Measurements from ENCODE around the gene ERAL1. TPM values are rescaled to one million over a fixed set of nuclear protein-coding genes. Genes with fewer than 3 reads are reported as not detected.
"Not testable (repeated sequence)": the region's sequence is repeated elsewhere in the genome, so short reads cannot be mapped to it uniquely, and the experiment has no call there.

The ERAL1 gene
- total RNA-seq, 2 donors from 2014 or later = 55.9 to 105 TPM

DNA sequence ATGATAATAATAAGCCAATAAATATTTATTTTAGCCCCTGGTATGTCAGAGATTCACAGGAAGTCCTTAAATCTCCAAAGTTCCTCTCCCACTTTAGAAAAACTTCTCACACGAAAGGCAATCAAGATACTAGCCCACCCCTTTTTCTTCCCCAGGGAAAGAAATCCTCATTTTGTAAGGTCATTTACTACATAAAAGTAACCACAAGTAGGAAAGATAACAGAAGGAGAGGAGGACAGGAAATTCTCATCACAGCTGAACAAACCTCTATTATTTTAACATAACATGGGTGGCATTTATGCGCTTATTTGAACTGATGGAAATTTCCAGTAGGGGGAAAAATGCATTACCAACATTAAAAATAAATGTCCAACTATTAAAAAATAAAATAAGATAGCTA lies 15.6 kb upstream of the ERAL1 start:
- no peaks in the 10 kb centered on the region for H3K9me3 Mint-ChIP-seq
- H3K36me3 Mint-ChIP-seq = peaks cover 11% of the 10 kb centered on the region
- no peak for DNase-seq (ENCODE audit: low spot score)
- ATAC-seq = no peak
- peaks cover 16 to 18% of the 10 kb centered on the region in 2 donors for H3K4me1 Mint-ChIP-seq (ENCODE audit: low read depth in 2 of 2)
- H3K27ac Mint-ChIP-seq = no peak overlapping the region
- H3K4me3 Mint-ChIP-seq = no peak overlapping the region
- no peaks in the 10 kb centered on the region for H3K27me3 Mint-ChIP-seq

DNA sequence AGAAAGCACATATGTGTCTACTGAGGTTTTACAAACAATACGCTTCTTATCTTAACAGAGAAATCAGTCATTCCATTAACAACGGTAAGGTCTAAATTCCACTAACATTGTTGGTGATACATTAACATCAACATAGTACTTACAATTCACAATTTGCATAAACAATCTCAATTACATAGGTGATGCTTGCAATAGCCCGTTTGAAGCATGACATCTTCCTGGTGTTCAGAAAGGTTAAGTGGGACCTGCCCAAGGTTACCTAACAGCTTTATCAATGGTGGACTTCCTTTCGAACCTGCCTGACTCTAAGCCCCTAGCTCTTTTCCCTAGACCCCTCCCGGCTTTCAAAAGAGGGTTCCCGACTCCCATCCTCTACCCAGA lies 12.9 kb upstream of the ERAL1 start:
- no peaks in the 10 kb centered on the region for H3K9me3 Mint-ChIP-seq
- peaks cover 7% of the 10 kb centered on the region for H3K36me3 Mint-ChIP-seq
- no peaks in the 10 kb centered on the region for H3K27me3 Mint-ChIP-seq
- peak in 1 of 2 donors; percentile 2 for ATAC-seq
- H3K4me3 Mint-ChIP-seq = peak overlapping the region; percentile 100
- peaks cover 10% of the 10 kb centered on the region in 2 donors for H3K4me1 Mint-ChIP-seq (ENCODE audit: low read depth in 2 of 2)
- no peak for DNase-seq (ENCODE audit: low spot score)
- H3K27ac Mint-ChIP-seq = peak overlapping the region; percentile 93 to 98

DNA sequence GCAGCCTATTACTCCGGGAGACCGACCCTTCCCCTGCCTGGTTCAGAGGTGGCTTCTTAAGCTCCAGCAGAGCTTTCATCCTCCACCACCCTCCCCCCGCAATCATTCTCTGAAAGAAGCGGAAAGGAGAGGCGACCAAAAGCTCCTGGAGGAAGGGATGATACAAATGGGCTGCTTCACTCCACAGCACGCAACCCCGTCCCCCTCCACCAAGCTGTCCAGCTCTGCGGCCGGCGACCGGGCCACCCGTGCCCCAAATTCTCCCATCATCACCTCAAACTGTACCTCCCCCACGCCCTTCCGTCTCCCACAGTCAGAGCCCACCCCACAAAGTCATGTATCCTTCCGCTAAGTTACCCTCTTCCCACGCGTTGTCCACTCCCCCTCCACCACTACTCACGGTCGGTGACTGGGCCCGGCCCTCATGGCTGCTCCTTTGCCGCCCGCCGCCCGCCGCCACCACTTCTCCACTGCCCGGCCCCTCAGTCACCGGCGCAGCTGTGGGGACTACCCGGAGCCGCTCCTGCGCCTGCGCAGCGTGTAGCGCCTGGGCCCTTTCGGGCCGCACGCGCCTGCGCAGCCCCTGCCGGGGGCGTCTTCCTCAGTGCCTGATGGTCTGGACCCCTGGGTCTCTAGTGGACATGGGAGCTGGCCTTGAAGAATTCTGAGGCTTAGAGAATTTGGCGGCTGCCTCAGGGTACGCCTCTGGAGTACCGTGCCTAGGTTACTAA lies 12.4 kb upstream of the ERAL1 start, which contains the start of gene FAM222B:
TSS of gene FAM222B (minus strand) at position 509 of the 731 bp plus-strand sequence. CDS start 76,123 bp downstream, outside the sequence.
- no peaks in the 10 kb centered on the region for H3K9me3 Mint-ChIP-seq
- peaks cover 10% of the 10 kb centered on the region in 2 donors for H3K4me1 Mint-ChIP-seq (ENCODE audit: low read depth in 2 of 2)
- H3K27me3 Mint-ChIP-seq = no peaks in the 10 kb centered on the region
- peak within 1 kb of the TSS; percentile 93 to 98 for H3K27ac Mint-ChIP-seq
- peak within 1 kb of the TSS; percentile 100 for H3K4me3 Mint-ChIP-seq
- peak; percentile 95 for DNase-seq (ENCODE audit: low spot score)
- peaks cover 7% of the 10 kb centered on the region for H3K36me3 Mint-ChIP-seq
- ATAC-seq = peak; percentile 99

DNA sequence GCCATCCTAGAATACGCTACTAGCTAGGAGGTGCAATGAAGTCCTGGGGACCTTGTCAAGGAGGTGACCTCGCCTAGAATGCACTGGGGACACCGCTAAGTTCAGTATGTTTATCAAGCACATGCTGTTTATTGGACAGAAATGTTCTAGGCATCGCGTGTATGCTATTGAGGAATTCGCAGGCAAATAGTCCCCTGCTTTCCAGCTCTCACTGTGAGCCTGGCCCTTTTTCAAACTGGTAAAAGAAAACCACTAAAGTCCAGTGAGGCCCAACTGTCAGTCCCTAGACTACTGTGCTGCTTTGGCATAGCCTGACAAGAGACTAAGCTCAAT lies 11.0 kb upstream of the ERAL1 start:
- ATAC-seq = no peak
- no peak for DNase-seq (ENCODE audit: low spot score)
- Mint-ChIP-seq H3K27ac (peak overlapping the region in 1 of 2 donors; percentile 98), H3K27me3 (no peaks in the 10 kb centered on the region), H3K4me1 (ENCODE audit: low read depth in 2 of 2) (peaks cover 10% of the 10 kb centered on the region in 2 donors), H3K9me3 (no peaks in the 10 kb centered on the region), H3K36me3 (peaks cover 7% of the 10 kb centered on the region), H3K4me3 (peak overlapping the region; percentile 34)

DNA sequence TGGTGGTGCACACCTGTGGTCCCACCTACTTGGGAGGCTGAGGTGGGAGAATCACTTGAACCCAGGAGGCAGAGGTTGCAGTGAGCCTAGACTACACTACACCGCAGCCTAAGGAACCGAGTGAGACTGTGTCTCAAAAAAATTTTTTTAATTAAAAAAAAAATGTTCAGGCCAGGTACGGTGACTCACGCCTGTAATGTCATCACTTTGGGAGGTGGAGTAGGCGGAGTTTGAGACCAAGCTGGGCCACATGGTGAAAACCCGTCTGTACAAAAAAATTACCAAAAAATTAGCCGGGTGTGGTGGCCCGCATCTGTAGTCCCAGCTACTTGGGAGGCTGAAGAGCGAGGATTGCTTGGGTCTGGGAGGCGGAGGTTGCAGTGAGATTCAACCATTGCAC lies 8.6 kb upstream of the ERAL1 start:
- Mint-ChIP-seq H3K27me3 (no peaks in the 10 kb centered on the region), H3K4me1 (ENCODE audit: low read depth in 2 of 2) (peaks cover 10 to 13% of the 10 kb centered on the region in 2 donors), H3K36me3 (peaks cover 7% of the 10 kb centered on the region), H3K4me3 (no peak overlapping the region), H3K9me3 (no peaks in the 10 kb centered on the region), H3K27ac (no peak overlapping the region)
- DNase-seq (ENCODE audit: low spot score) = peak; percentile 2
- no peak for ATAC-seq

DNA sequence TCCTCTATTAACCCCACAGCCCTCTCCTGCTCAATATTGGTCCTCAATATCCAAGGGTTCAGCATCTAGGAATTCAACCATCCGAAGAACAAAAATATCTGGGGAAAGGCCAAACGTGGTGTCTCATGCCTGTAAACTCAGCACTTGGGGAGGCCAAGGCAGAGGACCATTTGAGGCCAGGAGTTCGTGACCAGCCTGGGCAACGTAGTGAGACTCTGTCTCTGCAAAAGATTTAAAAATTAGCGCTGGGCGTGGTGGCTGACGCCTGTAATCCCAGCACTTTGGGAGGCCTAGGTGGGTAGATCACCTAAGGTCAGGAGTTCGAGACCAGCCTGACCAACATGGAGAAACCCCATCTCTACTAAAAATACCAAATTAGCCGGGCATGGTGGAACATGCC lies 8.1 kb upstream of the ERAL1 start:
- DNase-seq (ENCODE audit: low spot score); H3K27ac Mint-ChIP-seq; H3K27me3 Mint-ChIP-seq; H3K4me3 Mint-ChIP-seq; H3K9me3 Mint-ChIP-seq; ATAC-seq; H3K36me3 Mint-ChIP-seq: not testable (repeated sequence)
- peaks cover 8 to 12% of the 10 kb centered on the region in 2 donors for H3K4me1 Mint-ChIP-seq (ENCODE audit: low read depth in 2 of 2)

DNA sequence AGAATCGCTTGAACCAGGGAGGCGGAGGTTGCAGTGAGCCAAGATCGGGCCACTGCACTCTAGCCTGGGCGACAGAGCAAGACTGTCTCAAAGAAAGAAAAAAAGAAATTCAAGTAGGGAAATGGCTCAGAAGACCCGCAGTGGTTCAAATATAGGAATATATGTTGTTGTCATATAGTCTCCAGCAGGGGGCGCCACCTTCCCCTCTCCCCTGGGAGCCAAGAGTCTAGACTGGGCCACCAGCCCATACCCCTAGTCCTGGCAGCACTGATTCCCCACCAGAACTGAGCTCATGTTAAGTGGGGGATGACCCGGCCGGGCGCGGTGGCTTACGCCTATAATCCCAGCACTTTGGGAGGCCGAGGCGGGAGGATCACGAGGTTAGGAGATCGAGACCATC lies 6.1 kb upstream of the ERAL1 start:
- not testable (repeated sequence) for H3K27me3 Mint-ChIP-seq; H3K4me3 Mint-ChIP-seq; H3K4me1 Mint-ChIP-seq (ENCODE audit: low read depth in 2 of 2); H3K36me3 Mint-ChIP-seq; H3K27ac Mint-ChIP-seq; H3K9me3 Mint-ChIP-seq
- peak; percentile 72 for DNase-seq (ENCODE audit: low spot score)
- peak; percentile 77 to 83 for ATAC-seq

DNA sequence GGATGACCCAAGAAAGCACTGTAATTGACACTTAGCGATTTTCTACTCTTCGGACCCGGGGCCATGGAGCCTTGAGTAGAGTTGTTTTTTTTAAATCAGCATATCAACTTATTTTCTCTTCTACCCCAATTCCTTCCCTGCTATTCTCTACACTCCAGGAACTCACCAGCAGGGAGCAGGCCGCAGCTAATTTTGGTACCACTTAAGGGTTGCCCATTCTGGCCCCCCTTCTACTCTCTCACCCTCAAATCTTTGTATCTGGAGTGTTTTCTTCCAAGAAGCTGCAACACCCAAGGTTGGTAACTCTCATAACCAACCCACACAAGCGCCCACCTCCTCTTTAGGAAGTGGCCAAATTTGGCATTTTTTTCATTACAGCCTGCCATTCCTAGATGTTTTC lies 5.5 kb upstream of the ERAL1 start:
- DNase-seq (ENCODE audit: low spot score) (peak; percentile 20), ATAC-seq (no peak)
- Mint-ChIP-seq H3K4me3 (no peak overlapping the region), H3K27ac (no peak overlapping the region), H3K9me3 (no peaks in the 10 kb centered on the region), H3K4me1 (ENCODE audit: low read depth in 2 of 2) (peaks cover 0 to 3% of the 10 kb centered on the region in 2 donors), H3K27me3 (no peaks in the 10 kb centered on the region), H3K36me3 (no peaks in the 10 kb centered on the region)

DNA sequence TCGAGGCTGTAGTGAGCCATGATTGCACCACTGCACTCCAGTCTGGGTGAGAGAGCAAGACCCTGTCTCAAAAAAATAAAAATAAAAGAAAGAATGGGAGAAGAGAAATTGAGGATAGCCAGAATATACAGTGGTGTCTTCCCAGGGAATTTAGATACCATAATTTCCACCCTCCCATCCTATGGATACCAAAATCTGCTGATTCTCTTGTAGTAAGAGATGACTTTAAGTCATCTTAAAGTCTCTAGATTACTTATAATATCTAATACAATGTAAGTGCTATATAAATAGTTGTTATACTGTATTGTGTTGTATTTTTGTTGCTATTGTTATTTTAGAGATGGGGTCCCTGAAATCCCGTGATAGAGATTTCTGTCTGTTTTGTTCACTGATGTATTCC lies 1.5 kb upstream of the ERAL1 start:
- DNase-seq (ENCODE audit: low spot score) (no peak), ATAC-seq (no peak)
- H3K9me3 Mint-ChIP-seq = no peaks in the 10 kb centered on the region
- peaks cover 11 to 21% of the 10 kb centered on the region in 2 donors for H3K4me1 Mint-ChIP-seq (ENCODE audit: low read depth in 2 of 2)
- H3K36me3 Mint-ChIP-seq = no peaks in the 10 kb centered on the region
- H3K27ac Mint-ChIP-seq = peak overlapping the region in 1 of 2 donors; percentile 97
- no peak overlapping the region for H3K4me3 Mint-ChIP-seq
- no peaks in the 10 kb centered on the region for H3K27me3 Mint-ChIP-seq

DNA sequence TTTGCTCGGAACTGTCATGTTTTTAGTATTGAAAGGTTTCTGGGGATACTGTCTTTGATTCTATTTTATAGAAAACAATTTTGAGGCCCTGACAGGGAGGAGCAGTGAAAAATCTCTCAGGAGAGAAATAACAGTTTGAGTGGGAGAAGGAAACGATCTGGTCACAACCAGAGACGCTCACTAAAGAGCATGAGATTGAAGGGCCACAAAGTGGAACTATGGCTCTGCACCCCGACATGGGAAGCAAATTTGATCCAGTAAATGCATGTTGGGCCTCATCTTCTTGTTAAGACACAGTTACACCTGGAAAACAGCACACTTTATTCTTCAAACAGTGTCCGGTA lies 492 bp downstream of the ERAL1 start:
- Mint-ChIP-seq H3K36me3 (no peaks in the 10 kb centered on the region), H3K27me3 (no peaks in the 10 kb centered on the region), H3K9me3 (no peaks in the 10 kb centered on the region), H3K27ac (peak overlapping the region; percentile 88 to 97), H3K4me1 (ENCODE audit: low read depth in 2 of 2) (peaks cover 11 to 21% of the 10 kb centered on the region in 2 donors), H3K4me3 (peak overlapping the region; percentile 95)
- DNase-seq (ENCODE audit: low spot score) (no peak), ATAC-seq (no peak)

DNA sequence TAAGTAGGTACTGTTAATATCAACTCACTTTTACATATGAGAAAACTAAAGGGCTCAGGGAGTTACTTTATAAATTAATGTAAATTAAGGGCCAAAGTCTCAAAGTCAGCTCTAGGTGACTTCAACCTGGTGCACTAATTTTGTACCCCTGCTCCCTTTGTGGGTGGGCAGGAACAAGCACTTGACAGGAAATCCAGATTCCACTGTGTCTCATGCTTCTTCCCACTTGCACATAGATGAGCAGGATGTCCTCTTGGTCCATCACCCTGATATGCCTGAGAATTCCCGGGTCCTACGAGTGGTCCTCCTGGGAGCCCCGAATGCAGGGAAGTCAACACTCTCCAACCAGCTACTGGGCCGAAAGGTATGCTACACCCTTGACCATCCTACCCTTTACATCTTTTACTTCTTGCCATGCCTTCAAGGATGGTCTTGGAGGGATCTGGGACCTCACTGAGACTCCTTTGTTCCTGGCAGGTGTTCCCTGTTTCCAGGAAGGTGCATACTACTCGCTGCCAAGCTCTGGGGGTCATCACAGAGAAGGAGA lies 1.3 kb downstream of the ERAL1 start:
- DNase-seq (ENCODE audit: low spot score) = no peak
- H3K36me3 Mint-ChIP-seq = no peaks in the 10 kb centered on the region
- no peak for ATAC-seq
- no peaks in the 10 kb centered on the region for H3K9me3 Mint-ChIP-seq
- peaks cover 11 to 21% of the 10 kb centered on the region in 2 donors for H3K4me1 Mint-ChIP-seq (ENCODE audit: low read depth in 2 of 2)
- H3K27me3 Mint-ChIP-seq = no peaks in the 10 kb centered on the region
- H3K27ac Mint-ChIP-seq = no peak overlapping the region
- H3K4me3 Mint-ChIP-seq = peak overlapping the region; percentile 95

DNA sequence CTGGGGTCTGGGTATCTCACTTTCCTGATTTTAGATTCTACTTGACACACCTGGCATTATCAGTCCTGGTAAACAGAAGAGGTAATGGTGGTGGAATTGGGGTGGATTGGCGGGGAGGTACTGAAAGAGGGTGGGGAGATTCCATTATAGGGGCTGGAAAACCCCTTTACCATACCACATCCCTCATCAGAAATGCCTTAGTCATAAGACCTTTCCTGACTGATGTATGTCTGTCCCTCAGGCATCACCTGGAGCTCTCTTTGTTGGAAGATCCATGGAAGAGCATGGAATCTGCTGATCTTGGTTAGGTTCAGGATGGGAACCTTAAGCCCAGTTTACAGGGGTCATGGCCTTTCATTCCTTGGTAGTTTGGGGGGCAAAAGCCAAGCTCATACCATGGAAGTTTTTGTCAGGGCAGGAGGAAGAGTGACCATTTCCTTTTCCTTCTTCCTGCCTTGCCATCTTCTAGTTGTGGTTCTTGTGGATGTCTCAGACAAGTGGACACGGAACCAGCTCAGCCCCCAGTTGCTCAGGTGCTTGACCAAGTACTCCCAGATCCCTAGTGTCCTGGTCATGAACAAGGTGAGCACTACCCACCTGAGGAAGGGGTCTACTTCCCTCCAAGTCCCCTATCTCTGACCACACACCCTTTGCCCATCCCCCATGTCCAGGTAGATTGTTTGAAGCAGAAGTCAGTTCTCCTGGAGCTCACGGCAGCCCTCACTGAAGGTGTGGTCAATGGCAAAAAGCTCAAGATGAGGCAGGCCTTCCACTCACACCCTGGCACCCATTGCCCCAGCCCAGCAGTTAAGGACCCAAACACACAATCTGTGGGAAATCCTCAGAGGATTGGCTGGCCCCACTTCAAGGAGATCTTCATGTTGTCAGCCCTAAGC lies 3.3 kb downstream of the ERAL1 start:
- peaks cover 11 to 21% of the 10 kb centered on the region in 2 donors for H3K4me1 Mint-ChIP-seq (ENCODE audit: low read depth in 2 of 2)

DNA sequence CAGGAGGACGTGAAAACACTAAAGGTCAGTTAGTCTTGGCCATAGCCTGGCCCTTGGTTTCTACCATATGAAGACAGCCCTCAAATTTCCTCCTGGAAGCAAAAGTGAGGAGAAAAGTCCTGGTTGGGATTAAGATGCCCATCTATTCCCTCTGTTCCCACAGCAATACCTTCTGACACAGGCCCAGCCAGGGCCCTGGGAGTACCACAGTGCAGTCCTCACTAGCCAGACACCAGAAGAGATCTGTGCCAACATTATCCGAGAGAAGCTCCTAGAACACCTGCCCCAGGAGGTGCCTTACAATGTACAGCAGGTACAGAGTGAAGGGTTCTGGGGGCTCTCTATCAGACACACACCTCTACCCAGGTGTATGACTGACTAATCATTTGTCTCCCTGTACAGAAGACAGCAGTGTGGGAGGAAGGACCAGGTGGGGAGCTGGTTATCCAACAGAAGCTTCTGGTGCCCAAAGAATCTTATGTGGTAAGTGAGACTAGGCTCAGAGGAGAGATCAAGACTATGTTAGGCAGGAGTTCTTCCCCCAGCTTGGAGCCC lies 4.1 kb downstream of the ERAL1 start:
- no peaks in the 10 kb centered on the region for H3K9me3 Mint-ChIP-seq

More for the DNA sequence above, 3.3 kb downstream of the ERAL1 start:
- Mint-ChIP-seq H3K4me3 (no peak overlapping the region), H3K9me3 (no peaks in the 10 kb centered on the region), H3K27ac (peak overlapping the region; percentile 50 to 76), H3K36me3 (no peaks in the 10 kb centered on the region), H3K27me3 (no peaks in the 10 kb centered on the region)
- no peak for DNase-seq (ENCODE audit: low spot score)
- ATAC-seq = no peak

More for the DNA sequence above, 4.1 kb downstream of the ERAL1 start:
- DNase-seq (ENCODE audit: low spot score) (no peak), ATAC-seq (no peak)
- H3K4me3 Mint-ChIP-seq = no peak overlapping the region
- H3K27me3 Mint-ChIP-seq = no peaks in the 10 kb centered on the region
- peaks cover 11 to 21% of the 10 kb centered on the region in 2 donors for H3K4me1 Mint-ChIP-seq (ENCODE audit: low read depth in 2 of 2)
- no peaks in the 10 kb centered on the region for H3K36me3 Mint-ChIP-seq
- peak overlapping the region; percentile 50 to 76 for H3K27ac Mint-ChIP-seq

All from natural killer cell treated with Interleukin-12 subunit alpha and Interleukin-12 subunit beta and Interleukin-15 and Interleukin-18, amount 100 ng/mL, for 72 hours (primary cell).